GM21619 (cell line): ENCODE data around the gene TAAR2.
A peak's percentile ranks its signal among the peaks of the same experiment; 100 is the strongest.
"Not testable (repeated sequence)": the region's sequence is repeated elsewhere in the genome, so short reads cannot be mapped to it uniquely, and the experiment has no call there.

ENCODE experiments used
- ATAC-seq: cut with Tn5 transposase; IDR thresholded peaks from one replicate; pipeline ENCODE4 v1.9.1; 2021; ENCODE audit not compliant: unreplicated experiment

Gene TAAR2

DNA sequence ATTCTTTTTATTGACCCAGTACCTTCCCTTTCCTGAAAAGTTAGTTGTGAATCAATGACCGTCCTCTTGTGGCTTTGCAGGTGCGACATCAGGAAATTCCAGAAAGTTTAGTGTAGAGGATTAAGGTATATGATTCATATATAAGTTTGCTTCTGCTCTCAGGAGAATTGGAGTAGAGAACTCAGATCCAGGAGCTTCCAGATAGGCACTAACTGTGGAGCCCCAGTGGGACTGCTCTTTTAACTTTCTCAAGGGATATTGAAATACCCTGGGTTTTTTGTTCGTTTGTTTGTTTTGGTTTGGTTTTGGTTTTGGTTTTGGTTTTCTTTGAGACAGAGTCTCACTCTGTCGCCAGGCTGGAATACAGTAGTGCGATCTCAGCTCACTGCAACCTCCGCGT lies 9.5 kb downstream of the TAAR2 start:
- peak; percentile 64 for ATAC-seq

GRCh38 chr6:132612449-132613108 lies 11.5 kb downstream of the TAAR2 start:
- ATAC-seq: peak; percentile 45

DNA sequence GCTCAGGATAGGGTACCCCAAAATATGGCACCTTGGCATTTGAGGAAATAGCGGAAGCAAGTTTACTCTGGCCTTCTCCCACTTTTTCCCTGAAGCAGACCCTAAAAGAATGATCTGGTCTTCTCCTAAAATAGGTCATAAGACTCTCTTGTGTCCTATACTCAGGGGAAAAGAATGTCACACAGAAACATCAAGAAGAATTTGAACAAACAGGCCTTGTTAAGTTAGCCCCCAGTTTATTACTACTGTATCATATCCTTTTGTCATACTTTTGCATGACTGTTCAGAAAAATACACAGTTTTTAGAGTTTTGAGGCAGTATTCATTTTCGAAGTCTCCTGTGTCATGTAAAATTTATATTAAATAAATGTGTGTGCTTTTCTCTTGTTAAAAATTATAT lies 12.5 kb downstream of the TAAR2 start:
- ATAC-seq: no peak

DNA sequence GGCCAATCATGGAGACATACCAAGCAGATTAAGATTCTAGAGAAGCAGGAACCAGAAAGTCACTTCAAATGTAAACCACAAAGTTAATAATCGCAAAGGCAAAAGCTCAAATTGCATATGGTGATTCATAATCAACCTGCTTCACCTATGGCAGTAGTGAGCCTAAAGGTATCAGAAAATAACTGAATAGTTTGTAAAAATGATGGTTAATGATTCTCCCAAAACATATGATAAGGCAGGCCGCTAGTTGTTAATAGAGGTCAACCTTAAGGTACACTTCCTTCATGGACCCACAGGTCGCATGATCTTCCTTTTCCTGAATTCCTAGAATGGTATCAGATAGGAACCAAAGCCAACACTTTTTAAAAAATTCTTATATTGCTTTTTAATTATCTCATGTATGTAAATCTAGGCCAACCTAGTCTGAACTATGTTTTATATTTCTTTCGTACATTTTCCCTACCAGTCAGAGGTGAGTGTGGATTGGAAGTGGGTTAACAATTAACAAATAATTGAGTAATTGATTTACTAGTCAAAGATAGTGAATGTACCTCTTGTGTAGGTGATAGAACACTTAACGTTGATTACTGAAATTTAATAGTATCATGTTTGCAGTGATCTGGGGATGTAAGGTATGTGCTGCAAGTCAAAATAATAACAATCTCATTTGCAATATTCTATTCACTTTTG lies 16.4 kb downstream of the TAAR2 start:
- peak; percentile 84 for ATAC-seq

DNA sequence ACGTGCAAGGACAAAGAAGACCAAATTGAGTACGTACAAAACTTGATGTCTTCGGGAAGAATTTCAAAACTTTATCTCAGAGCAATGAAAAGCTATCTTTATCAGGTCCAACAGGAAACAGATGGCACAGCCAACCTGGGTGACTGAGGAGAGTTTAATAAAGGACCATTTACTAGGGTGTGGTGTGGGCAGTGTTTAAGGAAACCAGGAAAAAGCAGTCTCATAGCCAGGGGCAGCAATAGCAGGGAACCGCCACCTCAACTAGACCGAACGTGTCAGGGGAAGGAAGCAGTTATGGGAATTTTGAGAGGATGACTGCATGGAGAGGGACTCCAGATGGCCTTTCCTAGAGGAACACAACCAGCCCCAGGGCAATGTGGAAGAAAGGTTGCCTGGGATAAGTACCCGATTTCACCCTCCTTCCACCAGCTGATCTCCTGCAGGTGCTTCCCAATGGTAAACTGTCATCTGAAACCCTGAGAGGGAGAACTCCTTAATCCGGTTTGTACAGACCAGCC lies 19.4 kb downstream of the TAAR2 start:
- no peak for ATAC-seq

GRCh38 chr6:132600900-132601299 lies 23.2 kb downstream of the TAAR2 start:
- not testable (repeated sequence) for ATAC-seq

GRCh38 chr6:132598473-132598872 lies 25.6 kb downstream of the TAAR2 start:
- peak; percentile 85 for ATAC-seq

- no peak for ATAC-seq
Measured at GRCh38 chr6:132596201-132596600, 27.9 kb downstream of the TAAR2 start.

GRCh38 chr6:132592855-132593254 lies 31.2 kb downstream of the TAAR2 start:
- ATAC-seq: no peak

DNA sequence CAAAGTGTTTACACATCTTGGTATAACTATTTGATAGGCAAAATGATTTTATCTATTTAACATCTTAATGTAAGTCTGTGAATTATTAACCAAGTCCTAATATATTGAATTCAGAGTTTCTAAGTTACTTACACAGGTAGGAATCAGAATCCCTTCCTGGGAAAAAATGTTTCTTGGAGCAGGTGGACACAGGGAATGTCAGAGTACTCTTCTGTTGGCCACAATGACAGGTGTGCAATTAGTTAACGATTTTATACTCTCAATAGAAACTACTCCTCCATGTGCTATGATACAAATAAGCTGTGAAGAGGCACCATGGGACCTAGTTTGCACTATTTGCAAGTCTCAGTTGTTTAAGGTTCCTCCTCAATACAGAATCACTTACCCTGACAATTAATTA lies 33.7 kb downstream of the TAAR2 start:
- ATAC-seq: no peak

GRCh38 chr6:132589454-132589853 lies 34.6 kb downstream of the TAAR2 start, which contains the start of gene TAAR5:
TAAR5 (minus strand) TSS chr6:132589741; CDS start chr6:132589686, 55 bp downstream.
- no peak for ATAC-seq

GRCh38 chr6:132587424-132587823 lies 36.7 kb downstream of the TAAR2 start:
- no peak for ATAC-seq

- no peak for ATAC-seq
Measured at GRCh38 chr6:132584698-132585097, 39.4 kb downstream of the TAAR2 start.

DNA sequence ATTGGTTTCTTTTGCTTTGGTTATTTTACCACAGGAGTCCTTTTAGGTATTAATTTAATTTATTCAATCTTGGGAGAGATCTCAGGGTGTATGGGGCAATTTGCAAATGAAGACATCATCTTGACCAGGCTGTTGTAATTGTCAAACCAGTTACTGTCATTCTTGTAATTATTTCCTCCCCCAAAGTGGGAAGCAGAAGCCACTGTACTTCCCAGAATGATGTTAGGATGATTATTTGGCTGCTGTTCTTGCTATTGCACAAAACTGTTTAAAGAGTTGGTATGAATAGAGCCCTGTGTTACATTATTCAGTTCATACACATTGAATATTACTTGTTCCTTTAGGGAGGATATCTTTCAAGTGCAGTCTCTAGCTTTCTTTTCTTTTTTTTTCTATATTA lies 52.3 kb downstream of the TAAR2 start:
- ATAC-seq: no peak

GRCh38 chr6:132570221-132570777 lies 53.8 kb downstream of the TAAR2 start, which contains the start of gene TAAR6:
TAAR6 (plus strand) TSS chr6:132570322; CDS start chr6:132570322, 0 bp downstream.
- ATAC-seq: no peak

DNA sequence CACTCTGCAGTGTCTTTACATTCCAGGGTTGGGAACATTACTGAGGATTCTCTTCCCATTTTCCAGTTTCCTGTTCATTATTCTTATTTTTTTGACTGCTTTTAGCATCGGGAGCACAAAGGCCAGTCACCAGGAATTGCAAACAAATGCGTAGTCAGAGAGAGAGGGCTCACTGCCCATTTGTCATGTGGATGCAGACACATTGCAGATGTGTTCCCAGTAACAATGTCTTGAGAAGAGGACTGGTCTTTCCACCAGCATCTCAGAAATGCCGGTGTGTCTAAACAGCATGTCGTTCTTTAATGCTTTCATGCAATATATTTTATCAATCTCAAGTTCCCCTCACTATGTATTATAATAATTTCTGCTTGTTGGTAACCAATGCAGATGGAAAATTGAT lies 54.9 kb downstream of the TAAR2 start:
- ATAC-seq: no peak

DNA sequence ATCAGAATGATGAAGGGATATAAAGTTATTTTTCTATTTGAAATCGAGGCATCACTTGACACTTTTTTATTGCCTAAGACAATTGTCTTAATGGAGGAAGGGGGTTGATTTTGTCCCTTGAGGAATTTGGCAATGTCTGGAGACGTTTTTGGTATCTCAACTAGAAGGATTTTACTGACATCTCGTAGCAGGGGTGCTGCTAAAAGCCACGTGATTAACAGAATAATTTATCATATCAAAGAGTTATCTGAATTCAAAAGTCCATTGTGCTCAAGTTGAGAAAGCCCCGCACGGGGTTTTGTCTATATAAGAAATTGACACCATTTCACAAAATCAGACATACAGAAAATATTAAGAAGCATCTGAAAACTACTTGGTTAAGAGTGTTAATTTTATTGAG lies 55.5 kb downstream of the TAAR2 start:
- ATAC-seq: no peak

DNA sequence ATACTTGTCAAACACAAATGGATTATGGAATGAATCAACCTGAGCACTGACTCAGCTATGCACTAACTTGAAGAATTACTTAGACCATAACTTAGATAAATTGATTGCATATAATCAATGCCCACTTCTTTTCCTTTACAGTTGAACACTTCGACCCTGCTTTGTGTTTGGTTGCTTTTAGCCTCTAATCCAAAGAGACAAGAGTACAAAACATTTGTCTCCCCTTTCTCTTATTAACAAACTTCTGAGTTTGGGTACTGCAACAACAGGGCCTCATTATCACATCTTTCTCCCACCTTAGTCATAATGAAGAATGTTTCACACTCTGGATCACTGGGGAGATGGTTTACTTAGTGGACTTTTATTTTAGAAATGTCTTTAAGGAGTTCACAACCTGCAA lies 56.5 kb downstream of the TAAR2 start:
- ATAC-seq: no peak
